ENCODE results near the gene CHCHD6. TPM values are rescaled to one million over a fixed set of nuclear protein-coding genes. Genes with fewer than 3 reads are reported as not detected.

The CHCHD6 gene
- total RNA-seq, 1 donor from 2014 or later, result 17.2 TPM

DNA sequence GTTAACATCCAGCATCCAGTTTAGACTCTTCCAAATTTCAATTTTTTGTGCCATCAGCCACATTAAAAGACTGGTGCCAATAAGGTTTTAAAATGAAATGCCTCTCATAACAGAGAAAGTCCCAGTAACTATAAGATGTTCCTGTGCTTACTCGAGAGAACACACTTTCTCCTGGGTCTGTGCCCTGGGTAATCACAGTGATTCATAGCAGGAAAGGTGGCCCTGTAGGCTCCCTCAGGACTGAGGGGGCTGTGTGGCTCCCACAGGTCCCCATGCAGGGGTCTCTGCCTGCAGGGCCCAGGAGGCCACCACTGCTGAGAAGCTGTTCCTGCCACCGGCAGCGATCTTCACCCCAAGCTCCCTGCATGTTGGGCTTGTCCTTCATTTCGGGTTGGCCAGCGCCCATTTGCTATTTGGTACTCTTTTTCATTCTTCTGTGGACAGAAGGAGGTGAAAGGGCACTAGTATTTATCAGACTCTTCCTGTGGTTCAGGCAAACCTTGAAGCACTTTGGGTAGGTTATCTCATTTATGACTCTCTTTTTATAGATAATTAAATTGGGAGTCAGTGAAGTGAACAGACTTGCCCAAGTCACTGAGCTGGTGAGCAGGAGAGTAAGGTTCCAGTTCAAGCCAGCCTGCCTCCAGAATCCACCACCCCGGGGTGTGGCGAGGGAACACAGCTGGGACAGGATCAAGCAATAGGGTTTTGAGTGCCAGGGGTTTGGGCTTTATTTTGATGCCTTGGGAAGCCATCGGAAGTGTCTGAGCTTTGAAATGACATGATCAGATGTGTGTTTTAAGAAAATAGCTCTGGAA lies 234.7 kb downstream of the CHCHD6 start:
- Mint-ChIP-seq H3K36me3 (ENCODE audit: unreplicated experiment) (peaks cover under 1% of the 10 kb centered on the region), H3K4me3 (ENCODE audit: unreplicated experiment) (no peak overlapping the region), H3K27ac (ENCODE audit: unreplicated experiment) (no peak overlapping the region), H3K27me3 (ENCODE audit: unreplicated experiment) (peaks cover 2% of the 10 kb centered on the region), H3K4me1 (ENCODE audit: low read depth, unreplicated experiment) (peaks cover 26% of the 10 kb centered on the region), H3K9me3 (ENCODE audit: unreplicated experiment) (peaks cover 3% of the 10 kb centered on the region)
- no peak for TF ChIP-seq CTCF (IDR thresholded peaks at IDR 0.05; ENCODE audit: partially characterized antibody, unreplicated experiment)
- no peak for DNase-seq

- no peak for TF ChIP-seq CTCF (IDR thresholded peaks at IDR 0.05; ENCODE audit: partially characterized antibody, unreplicated experiment)
- no peak overlapping the region for H3K27ac Mint-ChIP-seq (ENCODE audit: unreplicated experiment)
- no peak for DNase-seq
- peaks cover 6% of the 10 kb centered on the region for H3K9me3 Mint-ChIP-seq (ENCODE audit: unreplicated experiment)
- H3K4me1 Mint-ChIP-seq (ENCODE audit: low read depth, unreplicated experiment), result peaks cover 20% of the 10 kb centered on the region
- peaks cover 4% of the 10 kb centered on the region for H3K36me3 Mint-ChIP-seq (ENCODE audit: unreplicated experiment)
- H3K27me3 Mint-ChIP-seq (ENCODE audit: unreplicated experiment), result peaks cover 4% of the 10 kb centered on the region
- H3K4me3 Mint-ChIP-seq (ENCODE audit: unreplicated experiment), result no peak overlapping the region
Measured at GRCh38 chr3:126939338-126939718, 235.3 kb downstream of the CHCHD6 start.

- Mint-ChIP-seq H3K36me3 (ENCODE audit: unreplicated experiment) (peaks cover 4% of the 10 kb centered on the region), H3K27me3 (ENCODE audit: unreplicated experiment) (peaks cover 4% of the 10 kb centered on the region), H3K27ac (ENCODE audit: unreplicated experiment) (no peak overlapping the region), H3K4me1 (ENCODE audit: low read depth, unreplicated experiment) (peaks cover 19% of the 10 kb centered on the region), H3K4me3 (ENCODE audit: unreplicated experiment) (no peak overlapping the region), H3K9me3 (ENCODE audit: unreplicated experiment) (peaks cover 5% of the 10 kb centered on the region)
- no peak for DNase-seq
- no peak for TF ChIP-seq CTCF (IDR thresholded peaks at IDR 0.05; ENCODE audit: partially characterized antibody, unreplicated experiment)
Measured at GRCh38 chr3:126939733-126940132, 235.7 kb downstream of the CHCHD6 start.

DNA sequence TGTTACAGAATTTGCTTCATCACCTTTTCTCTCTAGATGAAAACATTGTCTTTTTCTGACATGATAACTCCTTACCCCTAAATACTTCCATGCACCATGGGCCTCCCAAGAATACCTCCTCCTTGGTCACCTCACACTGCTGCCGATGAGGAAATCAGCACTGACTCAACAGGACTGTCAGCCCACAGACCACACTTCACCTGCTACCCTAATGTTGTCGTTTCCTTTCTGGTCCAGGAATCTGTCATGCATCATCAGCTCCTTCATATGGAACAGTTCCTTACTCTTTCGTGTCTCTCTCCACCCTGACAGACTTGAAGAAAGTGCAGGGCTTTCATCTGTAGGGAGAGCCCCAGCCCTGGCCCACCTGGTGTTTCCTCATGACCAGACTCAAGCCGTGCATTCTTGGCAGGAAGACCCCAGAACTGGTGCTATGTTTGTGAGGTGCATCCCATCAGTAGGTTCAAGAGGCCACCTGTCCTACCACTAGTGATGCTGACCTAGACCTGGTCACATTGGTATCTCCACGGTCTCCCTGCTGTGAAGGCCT lies 237.8 kb downstream of the CHCHD6 start:
- Mint-ChIP-seq H3K27me3 (ENCODE audit: unreplicated experiment) (peaks cover 8% of the 10 kb centered on the region), H3K4me1 (ENCODE audit: low read depth, unreplicated experiment) (peaks cover 19% of the 10 kb centered on the region), H3K27ac (ENCODE audit: unreplicated experiment) (no peak overlapping the region), H3K9me3 (ENCODE audit: unreplicated experiment) (peaks cover 4% of the 10 kb centered on the region), H3K4me3 (ENCODE audit: unreplicated experiment) (no peak overlapping the region), H3K36me3 (ENCODE audit: unreplicated experiment) (peaks cover 4% of the 10 kb centered on the region)
- DNase-seq, result no peak
- TF ChIP-seq CTCF (IDR thresholded peaks at IDR 0.05; ENCODE audit: partially characterized antibody, unreplicated experiment), result no peak
